Fibroblast of the aortic adventitia (primary cell): ENCODE measurements around the gene STK17A. TPM values are rescaled to one million over a fixed set of nuclear protein-coding genes. Genes with fewer than 3 reads are reported as not detected.
A peak's percentile ranks its signal among the peaks of the same experiment; 100 is the strongest.

Source experiments
- DNase-seq: peaks from one replicate; pipeline ENCODE4 v3.0.0-alpha.2; 2010; ENCODE audit warnings: low read depth
- H3K4me3 ChIP-seq: 2 replicates; pipeline ENCODE4 v1.5.1; 2011; ENCODE audit warnings: low read depth, mild to moderate bottlenecking, control low read depth, low read length, moderate library complexity
- CTCF ChIP-seq: IDR thresholded peaks from 2 replicates; pipeline ENCODE4 v1.5.1; 2011; ENCODE audit warnings: mild to moderate bottlenecking, low read length, control low read depth, inconsistent platforms; ENCODE audit not compliant: insufficient read depth
- total RNA-seq: library from RNA; depleted of rRNA; stranded (reverse); fragments of >200 nt; gene quantifications from 2 replicates; pipeline ENCODE4 v1.2.3, GENCODE V29; 2012; ENCODE audit warnings: low replicate concordance

The STK17A gene
- 26.7 and 96.8 TPM in 2 replicates for total RNA-seq

DNA sequence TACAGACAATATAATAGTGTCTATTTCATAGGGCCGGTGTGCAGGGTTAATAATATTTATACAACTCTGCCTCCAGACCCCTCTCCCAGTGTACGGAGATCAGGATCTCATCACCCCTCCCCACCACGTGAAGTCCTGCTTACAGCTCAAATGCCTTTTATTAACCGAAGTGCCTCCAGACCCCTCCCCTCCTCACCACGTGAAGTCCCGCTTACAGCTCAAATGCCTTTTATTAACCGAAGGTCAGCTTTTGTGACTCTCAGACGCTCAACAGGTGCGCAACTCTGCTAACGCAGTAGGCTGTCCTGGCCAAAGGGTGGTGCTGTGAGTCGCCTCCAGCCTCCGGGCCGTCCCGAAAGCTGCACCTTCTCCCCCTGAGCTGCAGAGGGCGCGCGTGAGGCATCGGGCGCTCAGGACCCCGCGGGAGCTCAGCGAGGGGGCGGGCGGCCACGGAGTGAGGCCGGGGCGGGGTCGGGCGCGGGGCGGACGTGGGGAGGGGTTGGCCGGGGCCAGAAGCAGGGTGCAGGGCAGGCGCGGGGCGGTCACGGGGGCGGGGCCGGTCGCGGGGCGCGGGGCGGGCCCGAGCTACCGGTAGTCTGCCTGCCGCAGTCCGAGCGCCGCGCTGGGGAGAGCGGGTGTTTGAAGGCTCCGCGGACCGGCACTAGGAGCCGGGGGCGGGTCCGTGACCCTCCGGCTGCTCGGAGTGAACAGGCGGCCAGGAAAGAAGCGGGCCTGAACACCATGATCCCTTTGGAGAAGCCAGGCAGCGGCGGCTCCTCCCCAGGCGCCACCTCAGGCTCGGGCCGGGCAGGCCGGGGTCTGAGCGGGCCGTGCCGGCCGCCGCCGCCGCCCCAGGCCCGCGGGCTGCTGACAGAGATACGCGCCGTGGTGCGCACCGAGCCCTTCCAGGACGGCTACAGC lies at the start of gene STK17A:
Gene STK17A (plus strand): TSS at position 606 of the 921 bp plus-strand sequence. CDS start 136 bp downstream, at position 742.
- H3K4me3 ChIP-seq, result peak within 1 kb of the TSS; percentile 89
- peak; percentile 87 for DNase-seq
- TF ChIP-seq CTCF, result peak; percentile 99

DNA sequence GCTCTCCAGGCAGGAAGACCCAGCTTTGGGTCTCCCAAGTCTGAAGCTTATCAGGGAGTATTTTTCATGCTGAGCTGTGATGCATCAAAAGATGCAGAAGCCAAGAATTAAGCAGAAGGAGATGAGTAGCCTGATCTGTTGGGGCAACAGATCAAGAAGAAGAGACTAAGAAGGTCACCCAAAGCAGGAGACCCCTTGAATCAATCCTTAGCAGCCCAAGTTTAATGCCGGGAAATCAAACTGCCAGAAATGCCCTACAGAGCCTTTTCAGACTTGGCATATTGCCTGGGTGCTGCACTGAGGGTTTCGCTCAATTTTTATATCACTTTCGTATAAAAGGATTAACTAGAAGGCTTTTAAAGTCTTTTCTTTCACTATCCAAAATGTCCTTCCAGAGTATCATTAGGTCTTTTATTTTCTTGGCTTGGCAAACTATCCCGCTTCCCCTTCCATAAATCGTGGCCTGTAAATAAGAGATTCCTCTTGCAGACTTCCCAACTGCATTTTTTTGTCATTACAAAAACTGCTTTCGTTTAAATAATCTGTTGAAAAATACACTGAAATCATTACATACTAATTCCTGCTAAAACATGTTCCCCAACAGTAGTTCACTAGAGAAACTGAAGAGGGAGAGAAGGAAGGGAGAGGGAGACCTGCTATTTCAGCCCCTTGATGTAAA lies 49.0 kb upstream of the STK17A start:
- peak; percentile 6 for TF ChIP-seq CTCF
- no peak overlapping the region for H3K4me3 ChIP-seq
- peak; percentile 48 for DNase-seq

GRCh38 chr7:43535031-43535451 lies 47.9 kb upstream of the STK17A start:
- no peak for DNase-seq
- no peak for TF ChIP-seq CTCF
- no peak overlapping the region for H3K4me3 ChIP-seq

- no peak overlapping the region for H3K4me3 ChIP-seq
- DNase-seq, result peak; percentile 92
- no peak for TF ChIP-seq CTCF
Measured at GRCh38 chr7:43535810-43536585, 46.9 kb upstream of the STK17A start.

DNA sequence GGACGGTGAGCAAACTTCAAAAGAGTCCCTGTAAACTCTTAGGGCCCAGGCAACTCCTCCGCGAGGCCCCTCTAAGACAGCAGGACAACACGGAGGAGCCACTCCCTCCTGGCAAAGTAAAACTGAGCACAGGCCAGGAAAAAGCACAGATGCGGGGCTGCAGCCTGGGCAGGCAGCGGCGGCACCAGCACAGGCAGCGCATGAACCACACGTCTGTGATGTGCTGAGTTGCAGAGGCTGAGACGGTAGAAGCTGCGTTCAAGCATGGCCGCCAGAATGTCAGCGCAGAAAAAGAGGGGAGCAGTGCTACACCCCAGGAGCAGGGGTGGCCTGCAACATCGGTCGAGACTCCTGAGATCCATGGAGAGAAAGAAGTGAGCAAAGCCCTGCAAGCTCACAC lies 46.1 kb upstream of the STK17A start:
- H3K4me3 ChIP-seq, result no peak overlapping the region
- no peak for TF ChIP-seq CTCF
- no peak for DNase-seq

GRCh38 chr7:43537765-43538403 lies 45.0 kb upstream of the STK17A start:
- no peak overlapping the region for H3K4me3 ChIP-seq
- DNase-seq, result peak; percentile 44
- no peak for TF ChIP-seq CTCF
